ENCODE data around the gene ARAP2.

GRCh38 chr4:36280555-36280954 is 36.2 kb upstream of the ARAP2 start:
- TF ChIP-seq CTCF (conservative IDR thresholded peaks at IDR 0.05; ENCODE audit: low read length) (no peak), EZH2phosphoT487 (IDR thresholded peaks at IDR 0.05; ENCODE audit: borderline replicate concordance, low read depth, low read length) (no peak)
